ENCODE measurements around the gene LZTR1.

The LZTR1 gene

DNA sequence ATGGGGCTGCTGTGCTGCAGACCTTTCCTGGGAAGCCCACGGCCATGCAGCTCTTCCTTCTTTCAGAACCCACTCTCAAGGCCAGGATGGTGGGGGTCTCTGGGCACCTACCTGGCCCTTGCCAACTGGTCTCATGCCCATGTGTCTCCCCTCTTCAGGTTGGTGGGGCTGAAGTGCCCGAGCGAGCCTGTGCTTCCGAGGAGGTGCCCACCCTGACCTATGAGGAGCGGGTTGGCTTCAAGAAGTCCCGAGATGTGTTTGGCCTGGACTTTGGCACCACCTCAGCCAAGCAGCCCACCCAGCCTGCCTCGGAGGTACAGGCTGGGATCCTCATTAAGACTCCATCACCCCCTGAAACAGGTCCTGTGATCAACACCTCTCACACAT lies 10.0 kb downstream of the LZTR1 start:
- H3K27me3 ChIP-seq (ENCODE audit: control insufficient read depth, insufficient read depth, low read length, poor library complexity, severe bottlenecking) = no peaks in the 10 kb centered on the region
- H3K27ac ChIP-seq (ENCODE audit: insufficient read depth, low read depth, low read length, poor library complexity, severe bottlenecking) = no peak overlapping the region
- H3K36me3 ChIP-seq (ENCODE audit: control insufficient read depth, insufficient read depth, low read length) = no peaks in the 10 kb centered on the region
- 92 to 96% methylated on average over 7 of the region's 7 CpGs for WGBS, 2 experiments
- no peaks in the 10 kb centered on the region for H3K9me3 ChIP-seq (ENCODE audit: control insufficient read depth, low read length)
- no peaks in the 10 kb centered on the region for H3K4me1 ChIP-seq (ENCODE audit: control insufficient read depth, insufficient read depth, low read length)
- H3K4me3 ChIP-seq (ENCODE audit: insufficient read depth, low read depth, low read length) = no peak overlapping the region

DNA sequence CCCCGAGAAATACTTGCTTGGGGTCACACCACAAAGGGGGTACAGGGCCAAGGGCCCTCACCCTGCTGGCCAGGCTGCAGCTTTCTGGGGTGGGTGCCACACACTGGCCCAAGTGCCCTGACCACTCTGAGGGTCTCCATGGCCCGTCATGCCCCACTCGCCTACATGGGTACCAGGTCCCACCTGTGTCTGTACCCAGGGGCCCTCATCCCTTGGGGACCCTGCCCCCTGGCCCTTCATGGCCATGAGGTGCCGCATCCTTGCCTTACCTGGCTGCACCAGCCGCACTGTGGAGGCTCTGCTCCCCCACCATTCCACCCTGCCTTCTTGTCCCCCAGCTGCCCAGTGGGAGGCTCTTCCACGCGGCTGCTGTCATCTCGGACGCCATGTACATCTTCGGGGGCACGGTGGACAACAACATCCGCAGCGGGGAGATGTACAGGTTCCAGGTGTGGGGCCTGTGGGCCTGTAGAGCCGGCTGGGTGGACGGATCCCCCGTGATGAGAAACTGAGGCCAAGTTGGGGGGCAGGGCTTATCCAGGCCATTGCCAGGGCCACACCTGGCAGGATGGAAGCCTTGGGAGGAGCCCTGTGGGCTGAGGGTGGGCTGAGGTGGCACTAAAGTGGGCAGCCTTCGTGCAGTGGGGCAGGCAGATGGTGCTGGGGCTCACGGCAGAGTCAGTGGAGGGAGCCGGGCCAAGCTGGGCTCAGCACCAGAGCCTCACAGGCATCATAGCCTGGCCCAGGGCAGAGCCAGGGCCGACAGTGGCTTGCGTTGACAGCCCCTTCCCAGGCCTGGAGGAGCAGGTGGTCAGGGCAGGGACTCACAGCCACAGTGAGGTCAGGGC lies 10.6 kb downstream of the LZTR1 start:
- H3K27me3 ChIP-seq (ENCODE audit: control insufficient read depth, insufficient read depth, low read length, poor library complexity, severe bottlenecking) = no peaks in the 10 kb centered on the region

DNA sequence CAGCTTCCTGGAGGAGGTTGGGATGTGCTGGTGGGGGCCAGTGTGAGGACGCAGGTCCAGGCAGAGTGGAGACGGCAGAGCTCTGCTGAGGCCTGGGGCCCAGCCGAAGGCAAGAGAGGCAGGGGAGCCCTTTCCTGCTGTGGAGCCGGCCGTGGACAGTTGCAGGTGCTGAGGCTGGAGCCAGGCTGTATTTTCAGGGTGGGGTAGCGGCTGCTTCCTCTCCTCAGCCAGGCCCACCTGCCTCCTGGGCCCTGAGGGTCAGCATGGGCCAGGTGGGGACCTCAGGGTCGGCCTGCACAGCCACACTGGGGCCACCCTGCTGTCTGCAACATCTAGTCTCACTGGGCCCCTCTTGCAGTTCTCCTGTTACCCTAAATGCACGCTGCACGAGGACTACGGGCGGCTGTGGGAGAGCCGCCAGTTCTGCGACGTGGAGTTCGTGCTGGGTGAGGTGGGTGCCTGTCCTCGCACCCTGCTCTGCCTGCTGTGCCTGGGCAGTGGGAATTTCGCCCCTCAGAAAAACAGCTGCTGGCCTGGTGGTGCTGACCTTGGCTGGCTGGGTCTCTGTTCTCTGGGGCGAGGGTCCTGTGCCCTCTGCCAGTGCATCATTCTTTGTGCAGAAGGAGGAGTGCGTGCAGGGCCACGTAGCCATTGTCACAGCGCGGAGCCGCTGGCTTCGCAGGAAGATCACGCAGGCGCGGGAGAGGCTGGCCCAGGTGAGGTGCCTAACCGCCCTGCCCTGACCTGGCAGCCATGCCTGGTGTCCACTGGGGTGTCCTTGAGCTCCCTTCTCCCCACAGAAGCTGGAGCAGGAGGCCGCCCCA lies 11.4 kb downstream of the LZTR1 start:
- H3K36me3 ChIP-seq (ENCODE audit: control insufficient read depth, insufficient read depth, low read length) = no peaks in the 10 kb centered on the region

More for the DNA sequence above, 10.6 kb downstream of the LZTR1 start:
- no peaks in the 10 kb centered on the region for H3K4me1 ChIP-seq (ENCODE audit: control insufficient read depth, insufficient read depth, low read length)
- no peaks in the 10 kb centered on the region for H3K36me3 ChIP-seq (ENCODE audit: control insufficient read depth, insufficient read depth, low read length)
- WGBS, 2 experiments = 90 to 92% methylated on average over 21 of the region's 21 CpGs
- H3K4me3 ChIP-seq (ENCODE audit: insufficient read depth, low read depth, low read length) = no peak overlapping the region
- no peaks in the 10 kb centered on the region for H3K9me3 ChIP-seq (ENCODE audit: control insufficient read depth, low read length)
- H3K27ac ChIP-seq (ENCODE audit: insufficient read depth, low read depth, low read length, poor library complexity, severe bottlenecking) = no peak overlapping the region

DNA sequence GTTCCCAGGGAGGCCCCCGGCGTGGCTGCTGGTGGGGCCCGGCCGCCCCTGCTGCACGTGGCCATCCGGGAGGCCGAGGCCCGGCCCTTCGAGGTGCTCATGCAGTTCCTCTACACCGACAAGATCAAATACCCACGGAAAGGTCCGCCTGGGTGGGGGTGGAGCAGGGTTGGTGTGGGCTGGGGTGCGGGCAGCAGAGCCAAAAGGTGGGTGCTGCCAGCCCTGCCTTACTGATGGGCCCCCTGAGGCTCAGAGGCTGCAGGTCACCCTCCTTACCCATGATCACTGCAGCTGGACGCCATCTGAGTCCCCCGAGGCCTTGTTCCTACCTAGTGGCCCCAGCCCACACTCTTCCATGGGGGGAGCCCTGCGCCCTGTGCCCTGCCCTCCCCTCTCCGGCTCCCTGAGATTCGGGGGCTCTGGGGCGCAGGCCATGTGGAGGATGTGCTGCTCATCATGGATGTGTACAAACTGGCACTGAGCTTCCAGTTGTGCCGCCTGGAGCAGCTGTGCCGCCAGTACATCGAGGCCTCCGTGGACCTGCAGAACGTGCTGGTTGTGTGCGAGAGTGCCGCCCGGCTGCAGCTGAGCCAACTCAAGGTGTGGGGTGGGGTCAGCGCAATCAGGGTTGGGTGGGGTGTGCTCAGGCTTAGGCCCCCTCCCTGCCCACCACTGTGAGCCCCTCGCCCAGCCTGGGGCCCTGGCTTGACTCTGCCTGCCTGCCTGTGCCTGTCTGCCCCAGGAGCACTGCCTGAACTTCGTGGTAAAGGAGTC lies 12.2 kb downstream of the LZTR1 start:
- no peaks in the 10 kb centered on the region for H3K9me3 ChIP-seq (ENCODE audit: control insufficient read depth, low read length)
- 94 to 95% methylated on average over 30 of the region's 30 CpGs for WGBS, 2 experiments
- H3K4me1 ChIP-seq (ENCODE audit: control insufficient read depth, insufficient read depth, low read length) = no peaks in the 10 kb centered on the region
- no peaks in the 10 kb centered on the region for H3K36me3 ChIP-seq (ENCODE audit: control insufficient read depth, insufficient read depth, low read length)
- no peak overlapping the region for H3K4me3 ChIP-seq (ENCODE audit: insufficient read depth, low read depth, low read length)
- H3K27ac ChIP-seq (ENCODE audit: insufficient read depth, low read depth, low read length, poor library complexity, severe bottlenecking) = no peak overlapping the region
- no peaks in the 10 kb centered on the region for H3K27me3 ChIP-seq (ENCODE audit: control insufficient read depth, insufficient read depth, low read length, poor library complexity, severe bottlenecking)

More for the DNA sequence above, 11.4 kb downstream of the LZTR1 start:
- Histone ChIP-seq H3K4me1 (ENCODE audit: control insufficient read depth, insufficient read depth, low read length) (no peaks in the 10 kb centered on the region), H3K27me3 (ENCODE audit: control insufficient read depth, insufficient read depth, low read length, poor library complexity, severe bottlenecking) (no peaks in the 10 kb centered on the region), H3K27ac (ENCODE audit: insufficient read depth, low read depth, low read length, poor library complexity, severe bottlenecking) (no peak overlapping the region), H3K9me3 (ENCODE audit: control insufficient read depth, low read length) (no peaks in the 10 kb centered on the region), H3K4me3 (ENCODE audit: insufficient read depth, low read depth, low read length) (no peak overlapping the region)
- 95% methylated on average over 29 of the region's 29 CpGs for WGBS, 2 experiments

DNA sequence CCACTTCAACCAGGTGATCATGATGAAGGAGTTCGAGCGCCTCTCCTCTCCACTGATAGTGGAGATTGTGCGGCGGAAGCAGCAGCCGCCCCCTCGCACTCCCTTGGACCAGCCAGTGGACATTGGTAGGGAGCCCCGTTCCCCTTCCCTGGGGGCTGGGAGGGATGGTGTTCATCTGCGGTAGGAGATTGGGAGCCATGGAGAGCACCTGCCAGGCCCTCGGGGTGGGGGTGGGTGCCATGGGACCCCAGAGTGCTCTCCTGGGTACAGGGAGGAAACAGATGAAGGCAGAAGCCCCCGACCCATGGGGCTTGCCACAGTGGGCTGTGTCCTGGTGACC lies 12.8 kb downstream of the LZTR1 start:
- Histone ChIP-seq H3K4me1 (ENCODE audit: control insufficient read depth, insufficient read depth, low read length) (no peaks in the 10 kb centered on the region), H3K9me3 (ENCODE audit: control insufficient read depth, low read length) (no peaks in the 10 kb centered on the region), H3K27me3 (ENCODE audit: control insufficient read depth, insufficient read depth, low read length, poor library complexity, severe bottlenecking) (no peaks in the 10 kb centered on the region), H3K36me3 (ENCODE audit: control insufficient read depth, insufficient read depth, low read length) (no peaks in the 10 kb centered on the region), H3K27ac (ENCODE audit: insufficient read depth, low read depth, low read length, poor library complexity, severe bottlenecking) (no peak overlapping the region), H3K4me3 (ENCODE audit: insufficient read depth, low read depth, low read length) (no peak overlapping the region)
- WGBS, 2 experiments = 94 to 96% methylated on average over 10 of the region's 10 CpGs

DNA sequence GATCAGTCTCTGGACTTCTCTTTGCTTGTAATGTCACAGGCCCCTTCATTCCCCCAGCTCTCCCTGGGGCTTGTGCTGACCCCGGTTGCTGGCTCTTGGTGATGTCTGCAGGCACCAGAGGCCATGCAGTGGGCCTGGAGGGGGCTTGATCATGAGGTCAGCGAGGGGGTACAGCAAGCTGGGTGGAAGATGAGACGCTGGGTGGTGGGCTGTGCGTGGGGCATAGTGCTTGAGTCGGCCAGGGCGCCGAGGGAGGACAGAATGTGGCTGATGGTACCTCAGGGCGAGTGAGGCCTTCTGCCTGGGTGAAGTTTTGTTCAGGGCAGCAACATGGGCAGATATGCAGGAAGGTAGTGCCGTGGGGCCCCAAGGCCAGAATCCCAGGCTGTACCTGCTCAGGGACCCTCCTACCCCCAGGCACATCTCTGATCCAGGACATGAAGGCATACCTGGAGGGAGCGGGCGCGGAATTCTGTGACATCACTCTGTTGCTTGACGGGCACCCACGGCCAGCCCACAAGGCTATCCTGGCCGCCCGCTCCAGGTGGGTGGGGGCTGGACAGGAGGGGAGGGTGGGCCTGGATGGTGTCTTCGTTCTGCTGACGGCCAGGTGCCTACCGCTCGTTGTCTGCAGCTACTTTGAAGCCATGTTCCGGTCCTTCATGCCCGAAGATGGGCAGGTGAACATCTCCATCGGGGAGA lies 13.4 kb downstream of the LZTR1 start:
- no peak overlapping the region for H3K4me3 ChIP-seq (ENCODE audit: insufficient read depth, low read depth, low read length)
- WGBS, 2 experiments = 95 to 97% methylated on average over 23 of the region's 23 CpGs
- H3K9me3 ChIP-seq (ENCODE audit: control insufficient read depth, low read length) = no peaks in the 10 kb centered on the region
- peaks cover 4% of the 10 kb centered on the region for H3K36me3 ChIP-seq (ENCODE audit: control insufficient read depth, insufficient read depth, low read length)
- H3K4me1 ChIP-seq (ENCODE audit: control insufficient read depth, insufficient read depth, low read length) = peaks cover 5% of the 10 kb centered on the region
- no peak overlapping the region for H3K27ac ChIP-seq (ENCODE audit: insufficient read depth, low read depth, low read length, poor library complexity, severe bottlenecking)
- no peaks in the 10 kb centered on the region for H3K27me3 ChIP-seq (ENCODE audit: control insufficient read depth, insufficient read depth, low read length, poor library complexity, severe bottlenecking)

DNA sequence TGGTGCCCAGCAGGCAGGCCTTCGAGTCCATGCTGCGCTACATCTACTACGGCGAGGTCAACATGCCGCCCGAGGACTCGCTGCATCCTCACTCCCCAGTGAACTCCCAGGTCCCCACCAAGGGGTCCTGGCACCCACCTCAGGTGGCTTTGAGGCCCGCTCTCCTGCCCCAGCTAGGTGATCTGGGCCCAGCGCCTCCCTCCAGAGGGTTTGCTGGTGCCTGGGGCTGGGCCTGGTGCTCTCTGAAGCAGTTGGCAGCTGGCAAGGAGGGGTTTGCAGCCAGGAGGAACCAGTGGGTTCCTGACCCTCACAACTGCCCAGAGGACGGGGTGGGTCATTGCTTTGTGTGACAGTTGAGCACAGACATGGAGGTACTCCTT lies 13.9 kb downstream of the LZTR1 start:
- H3K27ac ChIP-seq (ENCODE audit: insufficient read depth, low read depth, low read length, poor library complexity, severe bottlenecking) = no peak overlapping the region
- WGBS, 2 experiments = 96% methylated on average over 10 of the region's 10 CpGs
- peaks cover 4% of the 10 kb centered on the region for H3K36me3 ChIP-seq (ENCODE audit: control insufficient read depth, insufficient read depth, low read length)
- no peaks in the 10 kb centered on the region for H3K9me3 ChIP-seq (ENCODE audit: control insufficient read depth, low read length)
- peaks cover 10% of the 10 kb centered on the region for H3K4me1 ChIP-seq (ENCODE audit: control insufficient read depth, insufficient read depth, low read length)
- no peaks in the 10 kb centered on the region for H3K27me3 ChIP-seq (ENCODE audit: control insufficient read depth, insufficient read depth, low read length, poor library complexity, severe bottlenecking)
- H3K4me3 ChIP-seq (ENCODE audit: insufficient read depth, low read depth, low read length) = no peak overlapping the region

DNA sequence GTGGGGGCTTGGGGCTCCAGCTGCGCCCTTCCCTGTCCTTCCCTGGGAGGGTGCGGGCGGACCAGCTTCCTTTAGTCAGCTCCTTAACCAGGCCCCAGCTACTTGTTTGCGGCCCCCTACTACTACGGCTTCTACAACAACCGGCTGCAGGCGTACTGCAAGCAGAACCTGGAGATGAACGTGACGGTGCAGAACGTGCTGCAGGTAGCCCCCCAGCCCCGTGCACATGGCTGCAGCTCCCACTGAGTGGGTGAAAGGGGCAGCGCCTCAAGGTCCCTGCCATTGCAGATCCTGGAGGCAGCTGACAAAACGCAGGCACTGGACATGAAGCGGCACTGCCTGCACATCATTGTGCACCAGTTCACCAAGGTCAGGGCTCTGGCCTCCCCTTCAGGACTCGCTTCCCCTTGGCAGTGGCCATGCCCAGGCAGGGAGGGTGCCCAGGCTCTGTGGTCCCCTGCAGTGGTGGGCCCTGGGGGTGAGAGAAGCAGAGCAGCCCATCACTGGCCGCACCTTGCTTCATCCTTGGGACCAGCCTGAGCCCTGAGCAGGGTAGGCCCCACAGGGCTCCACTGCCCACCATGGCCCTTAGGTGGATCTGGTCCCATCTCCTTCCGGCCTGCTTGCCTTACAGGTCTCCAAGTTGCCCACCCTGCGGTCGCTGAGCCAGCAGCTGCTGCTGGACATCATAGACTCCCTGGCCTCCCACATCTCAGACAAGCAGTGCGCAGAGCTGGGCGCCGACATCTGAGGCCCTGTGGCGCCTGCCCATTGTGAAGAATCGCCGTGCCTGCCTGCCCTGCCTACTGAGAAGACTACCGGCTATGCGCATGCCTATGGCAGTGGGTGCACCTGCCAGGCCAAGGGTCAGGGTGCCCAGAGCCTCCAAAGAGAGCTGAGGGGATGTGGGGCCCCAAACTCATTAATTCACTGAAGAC lies 14.8 kb downstream of the LZTR1 start:
- no peaks in the 10 kb centered on the region for H3K27me3 ChIP-seq (ENCODE audit: control insufficient read depth, insufficient read depth, low read length, poor library complexity, severe bottlenecking)
- 94 to 95% methylated on average over 27 of the region's 27 CpGs for WGBS, 2 experiments
- no peaks in the 10 kb centered on the region for H3K9me3 ChIP-seq (ENCODE audit: control insufficient read depth, low read length)
- H3K27ac ChIP-seq (ENCODE audit: insufficient read depth, low read depth, low read length, poor library complexity, severe bottlenecking) = no peak overlapping the region
- H3K4me1 ChIP-seq (ENCODE audit: control insufficient read depth, insufficient read depth, low read length) = peaks cover 13% of the 10 kb centered on the region
- H3K4me3 ChIP-seq (ENCODE audit: insufficient read depth, low read depth, low read length) = no peak overlapping the region
- H3K36me3 ChIP-seq (ENCODE audit: control insufficient read depth, insufficient read depth, low read length) = peaks cover 4% of the 10 kb centered on the region
